HG03342 (cell line): ENCODE measurements around the gene RFXANK.
A peak's percentile ranks its signal among the peaks of the same experiment; 100 is the strongest.
"Not testable (repeated sequence)": the region's sequence is repeated elsewhere in the genome, so short reads cannot be mapped to it uniquely, and the experiment has no call there.

Source experiments
- ATAC-seq: cut with Tn5 transposase; IDR thresholded peaks from one replicate; pipeline ENCODE4 v1.9.1; 2021; ENCODE audit warnings: mild to moderate bottlenecking, moderate library complexity; ENCODE audit not compliant: unreplicated experiment

RFXANK gene

GRCh38 chr19:19204181-19204580, 12.1 kb downstream of the RFXANK start:
- no peak for ATAC-seq

DNA sequence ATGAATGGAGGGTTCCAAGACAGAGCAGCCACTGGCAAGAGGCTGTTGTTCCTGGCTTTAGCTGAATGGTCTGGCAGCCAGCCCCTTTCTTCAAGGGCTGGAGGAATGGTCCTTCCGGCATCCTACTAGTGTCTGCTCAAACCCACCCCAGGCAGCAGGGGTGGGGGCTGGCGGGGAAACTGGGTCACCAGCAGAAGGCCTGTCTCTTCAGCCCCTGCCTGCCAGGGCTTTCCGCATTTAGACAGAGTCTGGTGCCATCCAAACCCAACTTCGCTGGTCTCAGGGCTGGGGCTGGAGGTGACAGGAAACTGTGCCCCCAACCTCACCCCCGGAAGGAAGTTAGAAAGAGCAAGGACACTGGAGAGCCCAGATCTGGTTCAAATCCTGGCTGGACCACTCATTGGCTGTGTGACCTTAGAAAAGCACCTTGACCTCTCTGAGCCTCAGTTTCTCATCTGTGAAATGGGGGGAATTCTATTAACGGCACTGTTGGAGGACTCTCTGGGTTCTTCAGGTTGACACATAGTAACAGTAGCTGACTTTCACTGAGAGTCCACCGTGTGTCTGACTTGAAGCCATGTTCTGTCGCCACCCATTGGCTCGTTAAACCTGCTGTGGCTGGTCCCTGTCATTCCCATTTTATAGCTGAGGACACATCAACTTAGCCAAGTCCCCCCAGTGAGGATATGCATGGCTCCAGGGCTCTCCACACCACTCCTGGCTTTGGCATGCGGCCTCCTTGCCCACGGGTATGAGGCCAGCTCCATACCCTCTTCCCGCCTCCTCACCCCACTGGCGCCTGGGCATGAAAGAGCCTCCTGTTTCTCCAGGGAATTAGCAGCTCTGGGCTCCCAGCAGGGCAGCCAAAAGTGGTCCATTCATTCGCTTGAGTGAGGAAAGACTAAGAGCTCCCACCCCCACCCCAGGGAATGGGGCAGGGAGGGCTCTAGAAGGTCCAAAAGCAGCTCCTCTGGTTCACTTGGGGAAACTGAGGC, 13.7 kb downstream of the RFXANK start:
- ATAC-seq: no peak

- no peak for ATAC-seq
Measured at GRCh38 chr19:19206938-19207337, 14.9 kb downstream of the RFXANK start.

- no peak for ATAC-seq
Measured at GRCh38 chr19:19207637-19208572, 15.8 kb downstream of the RFXANK start.

DNA sequence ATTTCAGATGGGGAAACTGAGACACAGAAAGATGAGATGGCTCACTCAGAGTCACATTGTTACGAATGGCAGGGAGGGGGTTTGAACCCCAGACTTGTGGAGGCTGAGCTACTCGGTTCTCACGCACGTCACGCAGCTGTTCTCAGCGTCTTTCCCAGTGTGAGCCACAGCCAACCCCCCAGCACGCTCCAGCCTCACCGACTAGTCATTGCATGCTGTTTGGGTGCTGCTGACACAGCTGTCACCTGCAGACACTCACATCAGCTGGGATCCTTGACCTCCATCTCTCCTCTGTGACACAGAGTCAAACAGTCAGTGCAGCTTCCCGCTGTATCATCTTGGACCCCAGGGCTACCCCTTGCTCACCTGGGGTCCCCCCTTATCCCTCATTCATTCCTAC, 17.3 kb downstream of the RFXANK start:
- no peak for ATAC-seq

DNA sequence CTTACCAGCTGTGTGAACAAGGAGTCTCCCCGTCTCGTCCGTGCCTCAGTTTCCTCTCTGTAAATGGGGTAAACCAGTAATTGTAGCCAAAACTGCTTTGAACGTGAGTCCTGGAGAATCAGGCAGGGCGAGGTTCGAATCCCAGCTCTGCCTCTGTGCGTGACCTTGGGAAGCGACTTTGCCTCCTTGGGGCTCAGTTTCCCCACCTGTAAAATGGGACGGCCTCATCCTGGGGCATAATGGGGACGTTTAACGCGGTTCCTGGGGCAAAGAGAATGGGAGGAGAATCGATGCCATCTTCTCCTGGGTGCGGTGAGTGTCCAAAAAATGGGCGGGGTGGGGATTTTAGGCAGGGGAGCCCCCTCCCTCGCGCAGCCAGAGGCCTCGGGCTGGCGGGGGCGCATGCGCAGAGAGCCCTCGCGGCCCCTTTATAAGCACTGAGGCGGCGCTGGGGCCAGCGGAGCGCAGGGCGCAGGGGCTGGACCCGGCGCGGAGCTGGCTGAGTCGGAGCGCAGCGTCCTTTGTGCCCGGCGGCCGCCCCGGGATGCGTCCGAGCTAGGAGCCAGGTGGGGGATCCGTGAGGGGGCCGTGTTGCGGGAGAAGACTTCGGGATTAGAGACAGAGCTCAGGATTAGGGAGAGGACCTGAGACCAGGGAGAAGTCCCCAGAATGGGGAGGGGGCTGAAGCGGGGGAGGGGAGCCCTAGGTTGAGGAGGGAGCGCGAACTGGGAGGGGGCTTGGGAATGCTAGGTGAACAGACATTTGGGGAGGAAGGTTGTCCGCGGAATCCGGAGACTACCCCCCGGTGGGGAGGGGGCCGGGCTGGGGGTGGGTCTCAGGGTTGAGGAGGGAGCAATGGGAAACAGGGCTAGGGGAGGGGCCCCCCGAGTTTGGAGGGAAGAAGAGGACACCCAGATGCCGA, 19.7 kb downstream of the RFXANK start, which contains the start of gene NCAN:
NCAN (plus strand) TSS at position 460 of the 922 bp plus-strand sequence. CDS start 4,996 bp downstream, outside the sequence.
- no peak for ATAC-seq

DNA sequence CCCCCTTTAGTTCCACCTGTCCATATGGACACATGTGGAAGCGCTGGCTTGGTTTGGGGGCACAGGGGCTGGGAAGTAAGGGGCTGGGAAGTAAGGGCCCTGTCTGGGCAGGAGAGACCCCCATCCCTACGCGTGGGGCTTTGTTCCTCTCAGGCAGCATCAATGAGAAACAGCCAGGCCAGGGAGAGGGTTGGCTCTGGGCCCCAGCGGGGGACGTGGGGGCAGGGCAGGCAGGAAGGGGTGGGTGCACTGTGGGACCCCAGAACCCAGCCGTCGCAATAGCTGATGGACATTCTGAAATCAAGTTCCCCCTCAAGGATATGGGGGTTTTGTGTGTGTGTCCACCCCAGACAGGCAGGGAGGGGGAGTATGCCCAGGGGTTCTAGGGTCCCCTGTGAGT, 20.9 kb downstream of the RFXANK start:
- no peak for ATAC-seq

DNA sequence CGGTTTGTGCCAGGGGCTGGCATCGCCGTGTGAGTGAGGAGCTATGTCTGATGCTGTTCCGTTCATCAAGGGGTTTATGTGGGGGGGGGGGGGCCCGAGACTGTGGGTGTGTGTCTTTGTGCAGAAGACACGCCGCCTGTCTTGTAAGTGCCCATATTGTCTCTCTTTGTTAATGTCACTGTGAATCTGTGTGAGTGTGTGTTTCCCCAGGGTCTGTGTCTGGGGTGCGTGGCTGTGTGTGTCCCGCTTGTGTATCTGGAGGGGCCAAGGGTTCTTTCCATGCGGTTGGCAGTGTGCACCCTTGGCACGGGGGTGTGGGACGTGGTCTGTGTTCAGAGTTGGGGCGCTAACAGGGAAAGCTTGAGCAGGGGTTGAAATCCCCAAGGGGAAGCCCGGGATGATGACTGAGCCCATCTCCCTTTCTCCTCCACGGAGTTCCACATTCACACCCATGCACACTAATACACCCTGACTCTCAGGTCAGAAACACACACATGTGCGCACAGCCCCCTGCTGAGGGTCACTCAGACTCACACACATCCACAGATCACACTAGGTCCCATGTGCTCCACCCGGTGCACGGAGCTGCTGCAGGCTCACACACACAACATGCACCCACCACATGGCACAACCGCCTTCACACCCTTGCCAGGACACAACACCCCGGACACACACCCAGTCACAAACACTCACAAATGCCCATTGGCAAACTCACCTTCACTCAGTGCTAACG, 21.5 kb downstream of the RFXANK start:
- no peak for ATAC-seq

DNA sequence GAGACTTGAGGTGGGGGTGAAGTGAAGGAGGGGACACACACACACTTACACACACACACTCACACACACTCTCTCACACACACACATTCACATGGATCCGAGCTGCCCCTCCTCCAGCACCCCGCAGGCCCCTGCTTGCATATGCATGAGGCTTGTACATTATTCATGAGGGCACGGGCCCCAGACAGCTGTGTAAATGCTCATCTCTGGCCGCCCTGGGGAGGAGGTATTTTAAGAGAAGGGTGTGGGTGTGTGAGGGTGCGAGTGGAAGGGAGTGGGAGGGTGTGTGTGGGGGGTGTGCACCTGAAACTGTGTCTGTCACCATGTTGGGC, 22.1 kb downstream of the RFXANK start:
- ATAC-seq: no peak

DNA sequence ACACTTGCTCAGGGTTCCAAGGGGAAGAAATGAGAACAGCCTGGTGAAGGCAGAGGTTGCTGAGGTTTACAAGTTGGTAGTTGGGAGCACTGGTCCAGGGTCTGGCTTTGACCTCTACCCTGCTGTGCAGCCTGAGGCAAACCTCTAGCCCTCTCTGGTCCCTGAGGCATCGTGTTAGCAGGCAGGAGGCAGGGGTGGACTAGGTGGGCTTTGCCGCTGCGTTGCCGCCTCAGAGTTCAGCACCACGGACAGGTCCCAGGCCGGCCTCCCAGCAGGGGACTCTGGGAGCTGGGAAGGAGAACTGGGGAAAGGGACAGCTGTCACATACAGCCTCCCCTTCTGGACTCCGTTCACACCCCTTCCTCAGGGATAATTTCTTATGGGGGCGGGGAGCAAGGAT, 22.8 kb downstream of the RFXANK start:
- ATAC-seq: no peak

- ATAC-seq: no peak
Measured at GRCh38 chr19:19215792-19216191, 23.7 kb downstream of the RFXANK start.

DNA sequence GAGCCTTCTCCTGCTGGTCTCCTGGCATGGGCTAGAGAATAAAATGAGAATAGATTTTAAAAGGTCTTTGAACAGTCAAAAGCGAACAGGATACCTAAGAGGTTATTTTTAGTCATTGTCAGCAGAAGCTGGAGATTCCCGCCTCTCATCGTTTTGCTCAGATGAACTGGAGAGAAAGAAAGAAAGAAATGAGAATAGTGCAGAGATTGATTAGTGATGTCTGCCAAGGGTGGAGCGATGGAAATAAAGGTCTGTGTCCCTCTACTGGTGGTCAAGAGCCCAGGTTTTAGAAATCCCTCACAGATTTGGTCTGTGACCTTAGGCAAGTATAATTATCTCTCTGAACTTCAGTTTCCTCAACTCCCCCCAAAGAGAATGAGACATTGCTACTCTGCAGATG, 25.0 kb downstream of the RFXANK start:
- no peak for ATAC-seq

GRCh38 chr19:19218911-19219310, 26.9 kb downstream of the RFXANK start:
- ATAC-seq: no peak

GRCh38 chr19:19221000-19221399, 28.9 kb downstream of the RFXANK start:
- not testable (repeated sequence) for ATAC-seq

GRCh38 chr19:19223060-19223459, 31.0 kb downstream of the RFXANK start:
- no peak for ATAC-seq

GRCh38 chr19:19223636-19224035, 31.6 kb downstream of the RFXANK start:
- ATAC-seq: no peak

GRCh38 chr19:19224150-19224851, 32.2 kb downstream of the RFXANK start:
- ATAC-seq: no peak

DNA sequence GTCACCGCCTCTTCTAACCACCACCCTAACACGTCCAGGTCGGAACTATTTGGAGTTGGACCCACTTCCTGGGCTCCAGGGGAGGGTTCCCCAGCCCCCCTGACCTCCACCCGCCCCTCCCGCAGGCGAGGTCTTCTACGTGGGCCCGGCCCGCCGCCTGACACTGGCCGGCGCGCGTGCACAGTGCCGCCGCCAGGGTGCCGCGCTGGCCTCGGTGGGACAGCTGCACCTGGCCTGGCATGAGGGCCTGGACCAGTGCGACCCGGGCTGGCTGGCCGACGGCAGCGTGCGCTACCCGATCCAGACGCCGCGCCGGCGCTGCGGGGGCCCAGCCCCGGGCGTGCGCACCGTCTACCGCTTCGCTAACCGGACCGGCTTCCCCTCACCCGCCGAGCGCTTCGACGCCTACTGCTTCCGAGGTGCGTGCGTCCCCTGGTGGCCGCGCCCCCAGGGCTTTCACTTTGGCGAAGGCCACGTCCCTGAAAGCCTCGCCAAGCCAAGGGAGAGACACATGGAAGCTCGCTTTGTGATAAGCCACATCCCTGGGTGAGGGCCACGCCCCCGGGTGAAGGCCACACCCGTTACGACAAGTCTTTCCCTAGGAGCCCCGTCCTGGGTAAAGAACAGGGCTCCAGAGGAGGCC, 32.9 kb downstream of the RFXANK start:
- ATAC-seq: peak; percentile 52

- no peak for ATAC-seq
Measured at GRCh38 chr19:19226204-19226603, 34.1 kb downstream of the RFXANK start.
